Midbrain (tissue), 1 donor: ENCODE measurements around the gene PPP1R10.

ENCODE experiments used
- DNase-seq: peaks from one replicate; lab custom pipeline; 2025; lab: John Stamatoyannopoulos, UW

The PPP1R10 gene

GRCh38 chr6:30619561-30619960 is 2.5 kb upstream of the PPP1R10 start:
- no peak for DNase-seq

DNA sequence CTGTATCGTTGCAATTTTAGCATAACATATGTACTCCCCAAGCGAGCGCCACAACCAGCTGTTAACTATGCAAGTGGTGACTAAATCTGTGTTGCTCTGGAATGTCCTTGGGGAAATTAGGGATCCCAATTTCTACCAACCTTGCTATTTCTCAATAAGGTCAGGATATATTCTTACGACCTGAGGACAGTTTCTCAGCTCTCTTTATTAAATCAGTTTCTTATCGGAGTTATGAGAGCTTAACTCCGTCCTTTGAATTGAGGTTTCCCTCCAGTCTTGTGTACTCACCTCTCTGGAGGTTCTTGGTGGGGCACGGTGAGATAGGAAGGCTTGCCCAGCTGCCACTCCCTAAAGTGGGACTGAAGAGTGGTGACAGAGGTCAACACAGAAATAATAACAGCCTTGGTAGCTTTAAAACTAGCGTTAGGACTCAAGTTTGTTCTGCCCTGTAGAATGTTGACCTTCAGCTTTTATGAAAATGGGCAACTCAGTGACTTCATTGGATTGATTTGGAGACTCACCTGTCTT is 1.3 kb upstream of the PPP1R10 start:
- no peak for DNase-seq

DNA sequence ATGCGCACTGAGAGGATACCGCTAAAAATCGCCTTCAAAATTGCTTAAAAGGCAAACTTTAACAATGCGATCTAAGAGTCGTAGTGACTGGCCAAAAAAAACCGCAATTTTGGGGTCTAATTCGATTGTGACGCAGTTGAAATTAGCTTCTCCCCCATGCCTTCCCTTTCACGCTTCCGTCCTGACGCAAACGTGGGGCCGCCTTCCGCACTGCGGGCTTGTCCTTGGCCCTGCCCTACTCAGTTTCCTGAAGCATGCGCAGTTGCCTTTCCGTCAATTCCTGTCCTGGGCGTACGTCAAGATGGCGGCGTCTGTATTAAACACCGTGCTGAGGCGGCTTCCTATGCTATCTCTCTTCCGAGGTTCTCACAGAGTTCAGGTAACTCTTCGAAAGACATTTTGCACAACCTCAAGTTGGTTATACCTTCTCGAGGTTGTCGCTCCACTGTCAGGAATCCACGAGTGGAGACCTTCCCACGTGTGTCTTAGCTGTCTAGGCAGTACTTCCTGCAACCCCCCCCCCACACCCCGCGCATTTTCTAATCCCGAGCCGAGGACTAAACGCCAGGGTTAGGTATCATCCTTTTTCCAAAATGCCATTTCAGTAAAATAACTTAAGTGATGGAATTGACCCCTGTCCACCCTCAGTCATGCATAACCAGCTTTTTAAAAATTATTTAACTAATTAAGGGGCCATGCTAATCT is 674 bp upstream of the PPP1R10 start, which contains the start of gene MRPS18B:
Gene MRPS18B, plus strand, starts transcription at position 276 of the 705 bp plus-strand sequence. Its CDS starts 26 bp downstream, at position 302.
- peak; percentile 98 for DNase-seq

GRCh38 chr6:30615958-30616810 is 859 bp downstream of the PPP1R10 start:
- peak; percentile 23 for DNase-seq

- DNase-seq, result peak; percentile 70
Measured at GRCh38 chr6:30615219-30615957, 1.7 kb downstream of the PPP1R10 start.

DNA sequence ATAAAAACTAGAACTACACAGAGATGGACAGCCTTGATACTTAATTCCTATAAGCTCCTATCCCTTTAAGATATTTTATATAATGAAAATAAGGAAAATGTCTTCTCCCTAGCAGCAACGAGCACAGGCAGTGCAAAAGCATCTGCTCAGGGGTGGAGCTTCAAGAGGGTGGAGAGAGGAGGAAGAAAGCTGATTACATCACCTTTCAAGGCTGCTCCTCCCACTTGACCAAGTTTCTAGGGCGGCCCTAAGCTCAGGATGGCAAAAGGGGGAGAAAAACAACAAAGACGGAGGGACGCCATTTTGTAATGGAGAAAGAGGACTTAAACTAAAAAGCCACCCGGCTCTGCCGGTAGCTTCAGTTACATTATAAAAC is 2.2 kb downstream of the PPP1R10 start:
- DNase-seq, result peak; percentile 94

DNA sequence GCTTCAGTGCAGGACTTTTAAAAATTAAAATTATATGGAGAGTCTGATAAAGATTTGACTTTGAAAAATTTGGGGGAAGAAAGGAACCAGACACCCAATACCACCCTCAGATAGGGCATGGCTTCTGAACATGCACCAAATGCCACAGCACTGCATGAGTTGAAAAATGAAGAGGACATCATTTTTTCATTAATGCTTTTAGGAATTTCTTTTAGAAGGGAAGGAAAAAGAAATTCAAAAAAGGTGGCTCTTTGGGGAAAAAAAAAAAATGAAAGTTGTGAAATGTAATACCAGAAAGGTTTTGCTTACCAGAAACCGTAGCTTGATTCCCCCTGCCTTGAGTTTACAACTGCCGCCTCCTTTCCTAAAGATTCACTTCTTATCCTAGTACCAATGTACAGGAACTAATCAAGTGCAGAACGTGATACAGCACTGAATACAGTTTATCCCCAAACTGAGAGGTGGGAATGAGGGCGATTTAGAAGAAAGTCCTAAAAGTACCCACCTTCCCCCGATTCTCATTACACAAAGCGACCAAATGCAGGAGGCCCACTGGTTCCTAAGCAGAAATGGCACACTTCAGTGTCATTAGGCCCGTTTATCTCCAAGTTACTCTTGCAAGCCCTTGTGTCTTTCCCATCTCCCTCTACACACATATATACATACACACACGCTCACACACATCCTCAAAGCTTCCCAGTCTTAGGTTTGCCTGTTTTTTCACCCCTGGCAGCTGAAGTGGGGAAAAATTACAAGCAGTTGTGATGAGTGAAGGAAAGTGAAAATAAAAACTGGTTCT is 2.8 kb downstream of the PPP1R10 start:
- peak; percentile 60 for DNase-seq

DNA sequence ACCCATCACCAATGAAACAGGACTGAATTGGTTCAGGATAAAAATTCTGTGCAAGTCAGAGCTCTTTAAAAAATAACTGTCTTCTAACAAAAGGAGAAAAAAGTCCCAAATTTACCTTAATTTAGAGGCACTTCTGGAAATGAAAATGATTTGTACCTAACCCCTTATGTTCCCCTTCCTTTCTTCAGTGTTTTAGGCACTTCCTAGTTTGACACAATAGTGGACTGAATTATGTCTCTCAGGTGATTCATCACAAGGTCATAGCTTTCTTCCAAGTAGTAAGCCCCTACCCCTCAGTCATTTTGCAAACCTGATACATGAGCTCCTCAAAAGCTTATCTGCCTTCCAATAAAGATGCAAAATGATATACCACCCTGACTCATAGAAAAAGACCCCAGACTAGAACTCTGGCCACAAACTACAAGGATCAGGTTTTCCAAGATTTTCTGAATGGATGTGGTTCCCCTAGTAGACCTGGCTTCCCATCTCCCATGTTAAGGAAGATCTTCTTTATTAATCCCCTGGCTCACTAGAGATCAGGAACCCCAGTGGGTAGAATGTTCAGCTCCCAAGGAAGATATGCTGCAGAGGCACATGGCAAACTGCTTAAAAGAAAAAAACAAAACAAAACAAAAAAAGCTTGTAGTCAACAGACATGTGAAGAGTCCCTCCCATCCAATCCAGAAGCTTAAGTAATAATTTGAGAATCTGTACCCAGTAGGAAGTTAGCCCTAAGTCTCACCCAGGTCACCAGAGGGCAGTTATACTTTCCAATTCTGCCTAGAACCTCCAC is 3.6 kb downstream of the PPP1R10 start:
- no peak for DNase-seq

GRCh38 chr6:30612687-30613248 is 4.3 kb downstream of the PPP1R10 start:
- DNase-seq, result no peak

DNA sequence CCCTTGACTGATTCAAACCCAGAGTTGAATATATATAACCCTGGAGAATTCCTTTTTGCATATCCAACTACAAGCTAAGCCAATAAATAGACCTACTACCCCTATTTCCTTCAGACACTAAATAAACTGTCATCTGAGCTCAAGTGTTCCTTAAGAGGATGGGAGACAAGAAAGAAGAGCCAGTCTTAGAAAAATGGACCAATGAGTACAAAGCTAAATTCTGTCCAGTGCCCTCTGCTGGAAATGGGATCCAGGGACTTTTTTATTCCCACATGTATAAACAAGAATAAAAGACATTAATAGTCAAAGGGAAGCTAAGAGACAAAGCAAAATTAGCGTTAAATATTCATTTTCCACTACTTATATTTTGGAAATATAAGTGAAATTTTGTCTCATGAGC is 4.8 kb downstream of the PPP1R10 start:
- DNase-seq, result peak; percentile 30

DNA sequence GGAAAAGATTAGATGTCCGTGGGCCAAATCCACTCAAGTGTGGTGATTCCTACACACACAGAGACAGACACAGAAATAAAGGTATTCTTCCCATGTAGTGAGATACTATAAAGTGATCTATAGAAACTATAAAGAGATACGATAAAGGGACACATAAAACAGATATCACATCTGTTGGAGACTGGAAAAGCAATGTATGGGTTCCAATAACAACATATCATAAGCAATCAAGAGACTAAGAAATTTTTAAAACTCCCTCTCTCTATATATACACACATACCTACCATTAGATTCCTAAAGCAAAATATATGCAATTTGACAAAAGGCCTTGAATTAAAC is 5.2 kb downstream of the PPP1R10 start:
- no peak for DNase-seq

GRCh38 chr6:30611150-30611855 is 5.7 kb downstream of the PPP1R10 start:
- no peak for DNase-seq

- DNase-seq, result no peak
Measured at GRCh38 chr6:30610065-30610464, 7.0 kb downstream of the PPP1R10 start.

DNA sequence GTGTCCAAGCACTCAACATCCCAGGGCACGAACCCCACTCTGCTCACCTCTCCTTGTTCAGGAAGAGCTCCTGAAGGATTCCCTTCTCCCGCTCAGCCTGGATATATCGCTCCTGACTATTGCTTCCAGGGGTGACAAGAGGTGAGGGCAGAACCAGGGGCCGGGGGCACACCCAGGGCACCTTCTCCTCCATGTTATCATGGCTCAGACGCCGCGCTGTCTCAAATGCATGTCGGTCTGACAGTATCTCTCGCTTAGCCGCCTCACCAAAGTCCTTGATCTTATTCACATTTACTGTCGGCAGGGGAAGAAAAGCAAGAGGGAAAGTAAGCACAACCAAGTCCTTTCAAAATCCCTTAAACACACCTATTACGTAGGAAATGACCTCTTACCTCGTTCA is 13.1 kb downstream of the PPP1R10 start:
- no peak for DNase-seq

- DNase-seq, result no peak
Measured at GRCh38 chr6:30601815-30602641, 15.0 kb downstream of the PPP1R10 start.

DNA sequence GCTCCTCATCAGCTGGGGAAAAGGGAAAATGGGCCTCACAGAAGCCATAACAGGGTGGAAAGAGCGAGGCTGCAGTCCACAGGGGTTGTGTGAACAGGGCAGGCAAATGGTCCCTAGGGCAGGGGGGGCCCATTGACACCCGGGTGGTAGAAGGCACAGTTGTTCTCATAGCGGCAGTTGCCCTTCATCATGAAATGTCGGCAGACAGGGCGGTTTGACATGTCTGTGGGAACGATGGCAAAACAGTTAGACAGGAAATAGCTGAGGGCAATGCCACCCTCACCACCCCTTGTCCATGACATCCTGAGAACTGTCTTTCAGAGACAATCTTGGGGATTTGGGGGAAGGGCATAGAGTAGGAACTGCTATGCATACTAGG is 15.6 kb downstream of the PPP1R10 start:
- DNase-seq, result no peak

GRCh38 chr6:30600451-30600961 is 16.5 kb downstream of the PPP1R10 start:
- DNase-seq, result no peak

GRCh38 chr6:30599625-30600324 is 17.3 kb downstream of the PPP1R10 start:
- DNase-seq, result no peak
